ENCODE results near the gene CACYBP. TPM values are rescaled to one million over a fixed set of nuclear protein-coding genes. Genes with fewer than 3 reads are reported as not detected.

Gene CACYBP
- total RNA-seq, 1 donor from 2014 or later = 75.6 TPM

DNA sequence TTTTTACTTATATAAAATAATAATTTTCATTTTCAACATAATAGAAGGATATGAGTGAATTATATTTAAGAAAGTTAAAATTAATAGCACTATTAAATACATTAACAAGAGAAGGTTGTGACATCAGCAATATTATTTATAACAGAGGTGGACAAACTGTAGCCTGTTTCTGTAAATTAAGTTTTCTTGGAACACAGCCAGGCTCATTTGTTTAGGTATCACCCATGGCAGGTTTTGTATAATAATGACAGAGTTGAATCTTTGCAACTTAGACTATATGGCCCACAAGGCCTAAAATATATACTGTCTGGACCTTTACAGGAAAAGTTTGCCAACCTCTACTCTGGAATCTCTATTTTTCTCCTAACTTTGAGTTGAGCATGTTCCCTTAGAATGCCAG lies 42.8 kb upstream of the CACYBP start:
- Histone ChIP-seq H3K4me3 (no peak overlapping the region), H3K9me3 (replicated peaks) (no peaks in the 10 kb centered on the region), H3K4me1 (peaks cover 36% of the 10 kb centered on the region), H3K36me3 (no peaks in the 10 kb centered on the region), H3K27me3 (ENCODE audit: low read depth) (no peaks in the 10 kb centered on the region), H3K27ac (replicated peaks) (no peak overlapping the region)
- no peak for DNase-seq
- TF ChIP-seq, protein P1, sequence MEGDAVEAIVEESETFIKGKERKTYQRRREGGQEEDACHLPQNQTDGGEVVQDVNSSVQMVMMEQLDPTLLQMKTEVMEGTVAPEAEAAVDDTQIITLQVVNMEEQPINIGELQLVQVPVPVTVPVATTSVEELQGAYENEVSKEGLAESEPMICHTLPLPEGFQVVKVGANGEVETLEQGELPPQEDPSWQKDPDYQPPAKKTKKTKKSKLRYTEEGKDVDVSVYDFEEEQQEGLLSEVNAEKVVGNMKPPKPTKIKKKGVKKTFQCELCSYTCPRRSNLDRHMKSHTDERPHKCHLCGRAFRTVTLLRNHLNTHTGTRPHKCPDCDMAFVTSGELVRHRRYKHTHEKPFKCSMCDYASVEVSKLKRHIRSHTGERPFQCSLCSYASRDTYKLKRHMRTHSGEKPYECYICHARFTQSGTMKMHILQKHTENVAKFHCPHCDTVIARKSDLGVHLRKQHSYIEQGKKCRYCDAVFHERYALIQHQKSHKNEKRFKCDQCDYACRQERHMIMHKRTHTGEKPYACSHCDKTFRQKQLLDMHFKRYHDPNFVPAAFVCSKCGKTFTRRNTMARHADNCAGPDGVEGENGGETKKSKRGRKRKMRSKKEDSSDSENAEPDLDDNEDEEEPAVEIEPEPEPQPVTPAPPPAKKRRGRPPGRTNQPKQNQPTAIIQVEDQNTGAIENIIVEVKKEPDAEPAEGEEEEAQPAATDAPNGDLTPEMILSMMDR (IDR thresholded peaks at IDR 0.05; ENCODE audit: borderline replicate concordance) = no peak
- intact Hi-C loops (cut with micrococcal nuclease) = no loop called here

DNA sequence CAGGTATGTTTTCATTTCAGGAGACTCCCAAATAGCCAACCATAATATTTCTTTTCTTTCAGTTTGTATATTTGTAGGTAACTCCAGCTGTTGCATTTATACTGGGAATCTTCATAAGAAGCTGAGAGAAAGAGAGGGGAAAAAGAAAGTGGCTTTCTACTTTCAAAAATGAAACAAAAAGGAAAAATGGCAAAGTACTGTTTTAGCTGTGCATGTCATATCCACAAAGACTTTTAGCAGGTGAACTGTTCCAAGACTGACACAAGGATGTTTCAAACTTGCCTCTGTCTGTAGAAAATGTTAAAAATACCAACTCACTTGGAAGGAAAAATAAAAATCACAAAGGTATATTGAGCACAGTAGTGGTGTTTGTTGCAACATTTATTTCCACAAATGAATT lies 41.9 kb upstream of the CACYBP start:
- DNase-seq = no peak
- H3K27ac ChIP-seq (replicated peaks) = no peak overlapping the region
- no peaks in the 10 kb centered on the region for H3K36me3 ChIP-seq
- TF ChIP-seq, protein P1 (IDR thresholded peaks at IDR 0.05; ENCODE audit: borderline replicate concordance) = no peak
- no peaks in the 10 kb centered on the region for H3K9me3 ChIP-seq (replicated peaks)
- no peaks in the 10 kb centered on the region for H3K27me3 ChIP-seq (ENCODE audit: low read depth)
- intact Hi-C loops (cut with micrococcal nuclease) = no loop called here
- no peak overlapping the region for H3K4me3 ChIP-seq
- H3K4me1 ChIP-seq = peaks cover 36% of the 10 kb centered on the region

DNA sequence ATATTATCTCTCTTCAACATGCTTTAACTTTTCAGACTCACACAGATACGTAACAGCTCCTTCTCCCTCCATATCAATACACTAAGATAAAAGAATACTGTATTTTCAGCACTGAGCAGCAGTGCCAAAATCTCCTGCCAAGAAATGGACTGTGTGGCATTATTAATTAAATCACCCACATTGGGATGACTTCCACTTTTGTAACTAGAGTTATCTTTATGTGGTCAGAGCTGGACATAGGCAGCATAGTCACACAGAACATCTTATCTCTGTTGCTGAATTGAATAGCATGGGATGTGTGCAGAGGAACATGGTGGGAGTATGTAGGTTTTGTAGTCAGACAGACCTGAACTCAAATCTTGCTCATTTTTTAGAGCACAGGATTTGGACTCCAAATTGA lies 41.4 kb upstream of the CACYBP start:
- Histone ChIP-seq H3K27me3 (ENCODE audit: low read depth) (no peaks in the 10 kb centered on the region), H3K27ac (replicated peaks) (no peak overlapping the region), H3K36me3 (no peaks in the 10 kb centered on the region), H3K4me1 (peaks cover 37% of the 10 kb centered on the region), H3K4me3 (no peak overlapping the region), H3K9me3 (replicated peaks) (no peaks in the 10 kb centered on the region)
- intact Hi-C loops (cut with micrococcal nuclease) = no loop called here
- TF ChIP-seq, protein P1 (IDR thresholded peaks at IDR 0.05; ENCODE audit: borderline replicate concordance) = no peak
- no peak for DNase-seq

DNA sequence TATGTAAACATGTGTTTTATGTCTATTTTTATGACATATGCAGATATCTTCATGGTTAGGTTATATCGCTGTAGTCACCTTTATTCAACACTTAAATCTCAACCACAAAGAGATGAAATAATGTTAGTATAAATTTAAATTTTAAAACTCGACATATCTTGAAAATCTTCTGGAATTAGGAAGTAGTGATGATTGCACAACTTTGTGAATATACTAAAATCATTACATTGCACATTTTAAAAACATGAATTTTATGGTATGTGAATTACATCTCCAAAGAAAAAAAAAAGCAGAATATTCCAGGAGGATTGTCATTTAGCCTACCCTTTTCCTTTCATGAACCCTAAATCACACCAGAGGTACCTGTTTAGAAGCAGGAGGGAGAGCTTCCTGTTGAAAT lies 39.4 kb upstream of the CACYBP start:
- no peak for DNase-seq
- TF ChIP-seq, protein P1 (IDR thresholded peaks at IDR 0.05; ENCODE audit: borderline replicate concordance) = no peak
- Histone ChIP-seq H3K36me3 (no peaks in the 10 kb centered on the region), H3K27me3 (ENCODE audit: low read depth) (no peaks in the 10 kb centered on the region), H3K27ac (replicated peaks) (no peak overlapping the region), H3K4me3 (no peak overlapping the region), H3K9me3 (replicated peaks) (no peaks in the 10 kb centered on the region), H3K4me1 (peaks cover 38% of the 10 kb centered on the region)
- intact Hi-C loops (cut with micrococcal nuclease) = no loop called here

DNA sequence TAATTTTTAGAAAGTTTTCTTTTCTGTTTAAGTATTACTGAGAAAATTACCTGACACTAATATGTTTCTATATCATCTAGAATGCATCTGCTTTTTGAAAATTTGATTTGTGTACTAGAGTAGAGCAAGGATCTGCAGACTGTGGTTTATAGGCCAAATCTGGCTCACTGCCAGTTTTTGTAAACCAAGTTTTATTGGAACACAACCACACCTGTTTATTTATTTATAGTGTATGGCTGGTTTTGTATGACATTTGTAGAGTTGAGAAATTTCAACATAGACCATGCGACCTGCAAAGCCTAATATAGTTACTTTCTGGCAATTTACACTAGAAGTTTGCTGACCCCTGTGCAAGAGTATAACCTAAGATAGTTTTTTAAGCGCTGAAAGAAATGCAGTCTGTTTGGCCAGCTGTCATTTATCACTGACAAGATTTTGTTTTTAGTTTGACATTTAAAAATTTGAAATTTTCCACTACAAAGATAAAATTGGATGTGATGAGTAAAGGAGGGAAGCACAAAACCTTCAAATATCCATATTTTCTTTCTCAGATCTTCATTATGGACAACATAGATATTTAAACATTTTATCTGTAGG lies 36.1 kb upstream of the CACYBP start:
- Histone ChIP-seq H3K36me3 (no peaks in the 10 kb centered on the region), H3K27me3 (ENCODE audit: low read depth) (no peaks in the 10 kb centered on the region), H3K9me3 (replicated peaks) (no peaks in the 10 kb centered on the region), H3K27ac (replicated peaks) (peak overlapping the region; percentile 68), H3K4me1 (peaks cover 54% of the 10 kb centered on the region), H3K4me3 (no peak overlapping the region)
- TF ChIP-seq, protein P1 (IDR thresholded peaks at IDR 0.05; ENCODE audit: borderline replicate concordance) = no peak
- DNase-seq = no peak
- intact Hi-C loops (cut with micrococcal nuclease) = no loop called here
